H9 (cell line): ENCODE measurements around the gene SUPT3H. TPM values are rescaled to one million over a fixed set of nuclear protein-coding genes. Genes with fewer than 3 reads are reported as not detected.

Experiments used
- DNase-seq: peaks from one replicate; pipeline ENCODE4 v3.0.0-alpha.2; 2017
- H2AFZ ChIP-seq: one replicate; pipeline ENCODE4 v1.6.1; 2013; ENCODE audit warnings: mild to moderate bottlenecking, low read length, control low read depth, moderate library complexity
- H2AK5ac ChIP-seq: 2 replicates; pipeline ENCODE4 v1.6.1; 2013; ENCODE audit warnings: low read length, control low read depth, mixed read lengths; ENCODE audit not compliant: insufficient read length
- H2BK120ac ChIP-seq: one replicate; pipeline ENCODE4 v1.6.1; 2013; ENCODE audit warnings: low read depth, mild to moderate bottlenecking, low read length, control low read depth, inconsistent platforms; ENCODE audit not compliant: poor library complexity, severe bottlenecking
- H2BK12ac ChIP-seq: 2 replicates; pipeline ENCODE4 v1.6.1; 2013; ENCODE audit warnings: low read length, control low read depth, mixed read lengths, low read depth; ENCODE audit not compliant: insufficient read length
- H2BK15ac ChIP-seq: 2 replicates; pipeline ENCODE4 v1.6.1; 2013; ENCODE audit warnings: low read depth, low read length, control low read depth
- H2BK20ac ChIP-seq: one replicate; pipeline ENCODE4 v1.6.1; 2013; ENCODE audit warnings: low read depth, mild to moderate bottlenecking, low read length, control low read depth, inconsistent platforms; ENCODE audit not compliant: poor library complexity, severe bottlenecking
- H2BK5ac ChIP-seq: 2 replicates; pipeline ENCODE4 v1.6.1; 2013; ENCODE audit warnings: low read length, control low read depth, mixed read lengths; ENCODE audit not compliant: insufficient read length
- H3K14ac ChIP-seq: 2 replicates; pipeline ENCODE4 v1.6.1; 2013; ENCODE audit warnings: low read length, control low read depth; ENCODE audit not compliant: insufficient read depth
- H3K18ac ChIP-seq: 2 replicates; pipeline ENCODE4 v1.6.1; 2013; ENCODE audit warnings: low read depth, mild to moderate bottlenecking, mixed read lengths, low read length, control low read depth; ENCODE audit not compliant: insufficient read length
- H3K23ac ChIP-seq: 2 replicates; pipeline ENCODE4 v1.6.1; 2013; ENCODE audit warnings: low read length, control low read depth, mixed read lengths, low read depth; ENCODE audit not compliant: insufficient read length
- H3K23me2 ChIP-seq: 2 replicates; pipeline ENCODE4 v1.6.1; 2013; ENCODE audit warnings: low read depth, mild to moderate bottlenecking, mixed read lengths, low read length, control low read depth; ENCODE audit not compliant: insufficient read length, poor library complexity, severe bottlenecking
- H3K27ac ChIP-seq: 2 replicates; pipeline ENCODE4 v1.5.1; 2013; ENCODE audit warnings: low read length, control low read depth, mixed read lengths, low read depth; ENCODE audit not compliant: insufficient read length
- H3K27me3 ChIP-seq: 2 replicates; pipeline ENCODE4 v1.6.1; 2013; ENCODE audit warnings: low read length, control low read depth, inconsistent platforms; ENCODE audit not compliant: insufficient read depth
- H3K4ac ChIP-seq: 2 replicates; pipeline ENCODE4 v1.6.1; 2013; ENCODE audit warnings: low read depth, mild to moderate bottlenecking, control low read depth, inconsistent platforms, low read length, moderate library complexity
- H3K4me1 ChIP-seq: 2 replicates; pipeline ENCODE4 v1.6.1; 2013; ENCODE audit warnings: low read length, control low read depth, inconsistent platforms; ENCODE audit not compliant: insufficient read depth
- H3K4me2 ChIP-seq: 2 replicates; pipeline ENCODE4 v1.6.1; 2013; ENCODE audit warnings: low read length, control low read depth, mixed read lengths; ENCODE audit not compliant: insufficient read length, insufficient read depth
- H3K56ac ChIP-seq: 2 replicates; pipeline ENCODE4 v1.6.1; 2013; ENCODE audit warnings: low read depth, mild to moderate bottlenecking, mixed read lengths, low read length, control low read depth; ENCODE audit not compliant: insufficient read length
- H3K79me1 ChIP-seq: 2 replicates; pipeline ENCODE4 v1.6.1; 2013; ENCODE audit warnings: low read depth, mild to moderate bottlenecking, moderate library complexity, low read length, control low read depth, inconsistent platforms; ENCODE audit not compliant: insufficient read depth, poor library complexity, severe bottlenecking
- H3K79me2 ChIP-seq: 2 replicates; pipeline ENCODE4 v1.6.1; 2013; ENCODE audit warnings: low read length, control low read depth, inconsistent platforms; ENCODE audit not compliant: insufficient read depth
- H3K9ac ChIP-seq: 2 replicates; pipeline ENCODE4 v1.6.1; 2013; ENCODE audit warnings: low read length, control low read depth, mixed read lengths; ENCODE audit not compliant: insufficient read length; ENCODE audit errors: extremely low read depth
- H3K9me3 ChIP-seq: one replicate; pipeline ENCODE4 v1.6.1; 2013; ENCODE audit warnings: low read depth, low read length, inconsistent platforms; ENCODE audit not compliant: control insufficient read depth
- H3T11ph ChIP-seq: one replicate; pipeline ENCODE4 v1.6.1; 2013; ENCODE audit warnings: mild to moderate bottlenecking, low read length, control low read depth, inconsistent platforms
- H4K20me1 ChIP-seq: one replicate; pipeline ENCODE4 v1.6.1; 2013; ENCODE audit not compliant: control insufficient read depth, insufficient read length, insufficient read depth
- H4K5ac ChIP-seq: 2 replicates; pipeline ENCODE4 v1.6.1; 2013; ENCODE audit warnings: low read depth, mild to moderate bottlenecking, mixed read lengths, low read length, control low read depth; ENCODE audit not compliant: insufficient read length
- H4K8ac ChIP-seq: replicated peaks from 2 replicates; pipeline ENCODE4 v1.6.1; 2013; ENCODE audit warnings: low read length, control low read depth, mixed read lengths, low read depth; ENCODE audit not compliant: insufficient read length
- H4K91ac ChIP-seq: 2 replicates; pipeline ENCODE4 v1.6.1; 2013; ENCODE audit warnings: low read depth, mild to moderate bottlenecking, moderate library complexity, mixed read lengths, low read length, control low read depth; ENCODE audit not compliant: insufficient read length
- H3K27ac Mint-ChIP-seq, 3 experiments: 2 replicates in 2 of 3; 3 replicates in 1 of 3; pipeline ENCODE4 v1.8.0; 2020 to 2021; ENCODE audit warnings: mixed read lengths in 3 of 3, mild to moderate bottlenecking in 1 of 3, moderate library complexity in 1 of 3
- H3K27me3 Mint-ChIP-seq: 2 replicates; pipeline ENCODE4 v1.8.0; 2021; ENCODE audit warnings: low read depth, mild to moderate bottlenecking, moderate library complexity, mixed read lengths
- H3K36me3 Mint-ChIP-seq, 3 experiments: 2 replicates in 2 of 3; 3 replicates in 1 of 3; pipeline ENCODE4 v1.8.0; 2020 to 2021; ENCODE audit warnings: low read depth in 3 of 3, mixed read lengths in 3 of 3; ENCODE audit not compliant: insufficient read depth in 1 of 3
- H3K4me1 Mint-ChIP-seq, 2 experiments: 2 replicates each; pipeline ENCODE4 v1.8.0; 2020; ENCODE audit warnings: mixed read lengths in 2 of 2
- H3K4me3 Mint-ChIP-seq, 2 experiments: 2 replicates in 1 of 2; 3 replicates in 1 of 2; pipeline ENCODE4 v1.8.0; 2020 to 2021; ENCODE audit warnings: mild to moderate bottlenecking in 2 of 2, mixed read lengths in 2 of 2, moderate library complexity in 1 of 2
- H3K9me3 Mint-ChIP-seq, 2 experiments: 2 replicates in 1 of 2; 3 replicates in 1 of 2; pipeline ENCODE4 v1.8.0; 2020; ENCODE audit warnings: mild to moderate bottlenecking in 2 of 2, mixed read lengths in 2 of 2, moderate library complexity in 1 of 2
- CTCF ChIP-seq: fragments of 200-600 bp; sonication (generic); conservative IDR thresholded peaks from 3 replicates; pipeline ENCODE4 v1.8.0; 2021; ENCODE audit warnings: antibody characterized with exemption, mild to moderate bottlenecking
- WGBS: extraction: QIAGEN DNeasy Blood & Tissue Kit; methylation state at CpG from one replicate; pipeline ENCODE4 v1.1.7; 2013; ENCODE audit warnings: missing lambda C conversion rate, low lambda C conversion rate, mixed read lengths; ENCODE audit not compliant: insufficient read length; ENCODE audit errors: extremely low coverage; 5-methylcytosine and 5-hydroxymethylcytosine counted together
- total RNA-seq: library from RNA; stranded (reverse); gene quantifications from 2 replicates; pipeline ENCODE4 v1.2.1, GENCODE V29; 2021

Gene SUPT3H
- total RNA-seq, 1 experiment from 2014 or later: 22.5 TPM

GRCh38 chr6:44829836-44830235 lies 547.9 kb downstream of the SUPT3H start:
- H3K36me3 Mint-ChIP-seq: no peaks in the 10 kb centered on the region
- Histone ChIP-seq H3K4ac (no peak overlapping the region), H4K91ac (no peak overlapping the region), H3K79me2 (no peaks in the 10 kb centered on the region), H3K4me1 (peaks cover 10% of the 10 kb centered on the region; the same call in 1 of the 2 replicates), H2BK12ac (no peak overlapping the region), H3K9me3 (no peaks in the 10 kb centered on the region), H3K79me1 (no peaks in the 10 kb centered on the region), H2BK5ac (no peak overlapping the region), H3K18ac (no peak overlapping the region), H3K27ac (no peak overlapping the region), H2BK15ac (no peak overlapping the region), H3K27me3 (no peaks in the 10 kb centered on the region), H3K23ac (no peak overlapping the region), H2BK20ac (no peak overlapping the region), H4K5ac (no peak overlapping the region), H3K56ac (no peak overlapping the region), H4K20me1 (no peaks in the 10 kb centered on the region), H2AK5ac (no peak overlapping the region), H2BK120ac (no peak overlapping the region), H3K4me2 (no peak overlapping the region), H3T11ph (no peak overlapping the region), H3K9ac (no peak overlapping the region), H3K14ac (no peak overlapping the region), H3K23me2 (no peaks in the 10 kb centered on the region), H2AFZ (no peak overlapping the region), H4K8ac (no peak overlapping the region)
- H3K27ac Mint-ChIP-seq: no peak overlapping the region; a peak in 1 of 7 replicates
- TF ChIP-seq CTCF: no peak
- H3K9me3 Mint-ChIP-seq: no peaks in the 10 kb centered on the region
- DNase-seq: no peak
- no peak overlapping the region for H3K4me3 Mint-ChIP-seq
- no peaks in the 10 kb centered on the region for H3K27me3 Mint-ChIP-seq
- H3K4me1 Mint-ChIP-seq: peaks cover 27 to 36% of the 10 kb centered on the region in 2 experiments
- WGBS: no CpG with 5 or more reads among the region's 2 CpGs
